Ishikawa (cell line): ENCODE measurements around the gene ADGB.

ENCODE experiments used
- CEBPB ChIP-seq: IDR thresholded peaks from 2 replicates; pipeline ENCODE4 v1.6.1; 2012
- CREB1 ChIP-seq: IDR thresholded peaks from 2 replicates; pipeline ENCODE4 v1.6.1; 2012; ENCODE audit warnings: low read depth
- EGR1 ChIP-seq: IDR thresholded peaks from 2 replicates; pipeline ENCODE4 v1.6.1; 2012
- EP300 ChIP-seq: IDR thresholded peaks from 2 replicates; pipeline ENCODE4 v1.6.1; 2012; ENCODE audit warnings: borderline replicate concordance
- FOXM1 ChIP-seq: IDR thresholded peaks from 2 replicates; pipeline ENCODE4 v1.6.1; 2012; ENCODE audit warnings: low read depth, borderline replicate concordance
- MAX ChIP-seq: IDR thresholded peaks from 2 replicates; pipeline ENCODE4 v1.6.1; 2012
- NFIC ChIP-seq: IDR thresholded peaks from 2 replicates; pipeline ENCODE4 v1.6.1; 2012
- RAD21 ChIP-seq: IDR thresholded peaks from 2 replicates; pipeline ENCODE4 v1.6.1; 2012; ENCODE audit warnings: low read depth
- REST ChIP-seq: IDR thresholded peaks from 2 replicates; pipeline ENCODE4 v1.6.1; 2012; ENCODE audit warnings: low read depth, mild to moderate bottlenecking
- TAF1 ChIP-seq: IDR thresholded peaks from 2 replicates; pipeline ENCODE4 v1.6.1; 2012; ENCODE audit warnings: low read depth, mild to moderate bottlenecking
- TCF12 ChIP-seq: IDR thresholded peaks from 2 replicates; pipeline ENCODE4 v1.6.1; 2012; ENCODE audit warnings: low read depth
- TEAD4 ChIP-seq: IDR thresholded peaks from 2 replicates; pipeline ENCODE4 v1.6.1; 2012
- USF1 ChIP-seq: IDR thresholded peaks from 2 replicates; pipeline ENCODE4 v1.6.1; 2012
- YY1 ChIP-seq: IDR thresholded peaks from 2 replicates; pipeline ENCODE4 v1.6.1; 2012; ENCODE audit warnings: low read depth
- ZBTB7A ChIP-seq: IDR thresholded peaks from 2 replicates; pipeline ENCODE4 v1.6.1; 2012; ENCODE audit warnings: low read depth

Gene ADGB

GRCh38 chr6:146791930-146792329 is 193.2 kb downstream of the ADGB start:
- no peak for TF ChIP-seq NFIC
- no peak for TF ChIP-seq EGR1
- no peak for TF ChIP-seq CREB1
- no peak for TF ChIP-seq YY1
- no peak for TF ChIP-seq FOXM1
- TF ChIP-seq REST: no peak
- TF ChIP-seq RAD21: no peak
- no peak for TF ChIP-seq USF1
- no peak for TF ChIP-seq TCF12
- TF ChIP-seq MAX: no peak
- no peak for TF ChIP-seq EP300

- no peak for TF ChIP-seq TEAD4
- TF ChIP-seq USF1: no peak
- TF ChIP-seq TCF12: no peak
- no peak for TF ChIP-seq REST
- TF ChIP-seq FOXM1: no peak
- no peak for TF ChIP-seq CREB1
- no peak for TF ChIP-seq CEBPB
- TF ChIP-seq TAF1: no peak
- TF ChIP-seq NFIC: no peak
- TF ChIP-seq EP300: no peak
- TF ChIP-seq MAX: no peak
- TF ChIP-seq ZBTB7A: no peak
- no peak for TF ChIP-seq RAD21
Measured at GRCh38 chr6:146795479-146796133, 196.8 kb downstream of the ADGB start.

- no peak for TF ChIP-seq YY1
- no peak for TF ChIP-seq CREB1
- TF ChIP-seq TEAD4: no peak
- TF ChIP-seq EP300: no peak
- TF ChIP-seq MAX: no peak
- TF ChIP-seq TAF1: no peak
- TF ChIP-seq ZBTB7A: no peak
- no peak for TF ChIP-seq TCF12
- no peak for TF ChIP-seq FOXM1
- TF ChIP-seq USF1: no peak
- TF ChIP-seq CEBPB: no peak
Measured at GRCh38 chr6:146803601-146804000, 204.8 kb downstream of the ADGB start.

- TF ChIP-seq EP300: no peak
- TF ChIP-seq YY1: no peak
- no peak for TF ChIP-seq FOXM1
- no peak for TF ChIP-seq NFIC
- no peak for TF ChIP-seq ZBTB7A
- no peak for TF ChIP-seq REST
- TF ChIP-seq CREB1: no peak
- TF ChIP-seq TAF1: no peak
- TF ChIP-seq USF1: no peak
- TF ChIP-seq TEAD4: no peak
- TF ChIP-seq CEBPB: no peak
- no peak for TF ChIP-seq RAD21
- TF ChIP-seq MAX: no peak
- no peak for TF ChIP-seq EGR1
- no peak for TF ChIP-seq TCF12
Measured at GRCh38 chr6:146805546-146806325, 207.0 kb downstream of the ADGB start.
